Measurements from ENCODE around the gene ARID4A. TPM values are rescaled to one million over a fixed set of nuclear protein-coding genes. Genes with fewer than 3 reads are reported as not detected.
"Not testable (repeated sequence)": the region's sequence is repeated elsewhere in the genome, so short reads cannot be mapped to it uniquely, and the experiment has no call there.

The ARID4A gene
- total and polyA plus RNA-seq, 2 of the 13 experiments (the other 11 are each of a cell fraction or from before 2014, with no cell fraction given), result 7.2 to 9.7 TPM

- Histone ChIP-seq H4K20me1 (ENCODE audit: insufficient read depth, low read length) (peaks cover 10% of the 10 kb centered on the region; the same call in 1 of the 2 replicates), H3K4me2 (ENCODE audit: low read depth, low read length) (no peak overlapping the region), H3K9ac (ENCODE audit: insufficient read depth, low read depth, low read length) (no peak overlapping the region), H3K4me1 (ENCODE audit: insufficient read depth, low read length) (peaks cover 16% of the 10 kb centered on the region), H3K36me3 (replicated peaks in 1 of 2; ENCODE audit: control insufficient read depth in 1 of 2, insufficient read depth in 2 of 2, low read length in 2 of 2) (peaks cover 10 to 27% of the 10 kb centered on the region in 2 experiments), H3K79me2 (ENCODE audit: insufficient read depth, low read length) (peaks cover 2% of the 10 kb centered on the region), H2AFZ (ENCODE audit: low read length) (no peak overlapping the region), H3K4me3 (replicated peaks in 1 of 3; ENCODE audit: insufficient read depth in 1 of 3, low read depth in 2 of 3, low read length in 3 of 3) (no peak overlapping the region), H3K9me3 (ENCODE audit: low read length) (no peaks in the 10 kb centered on the region), H3K27ac (ENCODE audit: extremely low read length, insufficient read depth, low read length) (no peak overlapping the region), H3K27me3 (ENCODE audit: control insufficient read depth in 1 of 2, insufficient read depth in 2 of 2, low read length in 2 of 2) (no peaks in the 10 kb centered on the region)
- ChIA-PET POLR2A (no interaction called here), CTCF (ENCODE audit: low intra/inter-chr PET ratio, low total read pairs) (no interaction called here)
- ATAC-seq (no peak), DNase-seq (ENCODE audit: low spot score) (no peak), FAIRE-seq (no peak)
- TF ChIP-seq ZNF10 (CRISPR knock-in tag; IDR thresholded peaks at IDR 0.05; ENCODE audit: borderline replicate concordance, low read depth) (no peak), SAFB2 (CRISPR knock-in tag; IDR thresholded peaks at IDR 0.05; ENCODE audit: borderline replicate concordance, low read depth) (no peak), ONECUT2 (CRISPR knock-in tag; IDR thresholded peaks at IDR 0.05) (no peak), RAD51 (IDR thresholded peaks at IDR 0.05; ENCODE audit: borderline replicate concordance) (no peak), KDM6A (CRISPR knock-in tag; IDR thresholded peaks at IDR 0.05; ENCODE audit: low read depth) (no peak), TP53 (CRISPR knock-in tag; conservative IDR thresholded peaks at IDR 0.05) (no peak)
- no TSS peak for BruUV-seq (replicated peaks)
- intact Hi-C loops (cut with micrococcal nuclease; ENCODE audit: unreplicated experiment) (loop anchor here (5.0 kb wide), 1 partner anchor 35 kb away; the partner anchor contains the start of gene ARID4A), in situ Hi-C loops (cut with HindIII; ENCODE audit: extremely low pct_ligation_motif_present, low pct_unique_long_range_greater_than_20kb) (no loop called here)
- WGBS (ENCODE audit: low lambda C conversion rate), result 98% methylated on average over 3 of the region's 3 CpGs
Observed at GRCh38 chr14:58332561-58332960, 34.2 kb downstream of the ARID4A start.

- H3K4me1 ChIP-seq (ENCODE audit: insufficient read depth, low read length); CTCF ChIA-PET (ENCODE audit: low intra/inter-chr PET ratio, low total read pairs); BruUV-seq (replicated peaks); H3K9ac ChIP-seq (ENCODE audit: insufficient read depth, low read depth, low read length); POLR2A ChIA-PET; H2AFZ ChIP-seq (ENCODE audit: low read length); DNase-seq (ENCODE audit: low spot score); H3K4me2 ChIP-seq (ENCODE audit: low read depth, low read length); intact Hi-C loops (cut with micrococcal nuclease; ENCODE audit: unreplicated experiment); H3K27me3 ChIP-seq (ENCODE audit: control insufficient read depth in 1 of 2, insufficient read depth in 2 of 2, low read length in 2 of 2); H3K9me3 ChIP-seq (ENCODE audit: low read length); H3K27ac ChIP-seq (ENCODE audit: extremely low read length, insufficient read depth, low read length); in situ Hi-C loops (cut with HindIII; ENCODE audit: extremely low pct_ligation_motif_present, low pct_unique_long_range_greater_than_20kb); H3K4me3 ChIP-seq (replicated peaks in 1 of 3; ENCODE audit: insufficient read depth in 1 of 3, low read depth in 2 of 3, low read length in 3 of 3); H3K79me2 ChIP-seq (ENCODE audit: insufficient read depth, low read length); FAIRE-seq; ATAC-seq; H4K20me1 ChIP-seq (ENCODE audit: insufficient read depth, low read length): not testable (repeated sequence)
- WGBS (ENCODE audit: low lambda C conversion rate), result 96% methylated on average over 4 of the region's 4 CpGs
- peaks cover 11 to 26% of the 10 kb centered on the region in 2 experiments for H3K36me3 ChIP-seq (replicated peaks in 1 of 2; ENCODE audit: control insufficient read depth in 1 of 2, insufficient read depth in 2 of 2, low read length in 2 of 2)
Observed at GRCh38 chr14:58339666-58340065, 41.3 kb downstream of the ARID4A start.

Measured in HepG2 (cell line).